GM21526 (cell line): ENCODE measurements around the gene TEX29.

ENCODE experiments used
- ATAC-seq: cut with Tn5 transposase; IDR thresholded peaks from one replicate; pipeline ENCODE4 v1.9.1; 2021; ENCODE audit warnings: moderate library complexity; ENCODE audit not compliant: unreplicated experiment, low FRiP score

The TEX29 gene

DNA sequence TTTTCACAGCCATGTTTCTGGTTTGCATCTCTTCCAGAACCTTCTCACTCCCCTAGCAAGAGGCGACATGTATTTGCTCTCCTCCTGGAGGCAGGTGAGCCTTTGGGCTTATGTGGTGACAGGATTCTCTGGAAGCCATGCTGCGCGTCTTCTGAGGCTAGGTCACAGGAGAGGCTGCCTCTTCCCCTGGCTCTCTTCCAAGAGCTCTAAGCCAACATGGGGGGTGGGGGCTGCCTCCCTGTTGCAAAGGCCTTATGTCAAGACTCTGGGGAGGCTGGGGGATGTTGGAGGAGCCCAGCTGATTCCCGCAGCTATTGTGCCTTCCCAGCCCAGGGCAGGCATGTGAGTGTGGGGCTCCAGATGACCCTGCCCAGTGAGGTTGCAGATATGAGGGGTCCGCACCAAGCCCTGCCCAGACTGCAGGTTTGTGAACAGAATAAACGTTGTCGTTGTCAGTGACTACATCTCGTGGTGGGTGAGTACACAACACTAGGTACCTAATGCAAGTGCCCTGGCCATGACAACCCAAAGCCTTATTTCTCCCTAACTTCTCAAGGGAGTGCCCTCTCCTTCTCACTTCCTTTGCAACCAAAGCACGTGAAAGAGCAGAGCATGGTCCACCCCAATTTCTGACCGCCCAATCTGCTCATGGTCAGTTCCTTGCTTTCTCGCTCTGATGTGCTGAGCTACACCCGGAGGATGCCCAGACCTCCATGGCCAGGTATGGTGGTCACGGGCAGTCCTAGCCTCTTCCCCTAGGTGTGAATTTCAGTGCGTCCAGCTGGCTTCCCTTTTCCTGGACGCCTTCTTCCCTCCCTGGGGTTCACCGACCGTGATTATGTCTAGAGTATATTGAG, 44.9 kb downstream of the TEX29 start:
- ATAC-seq, result no peak

DNA sequence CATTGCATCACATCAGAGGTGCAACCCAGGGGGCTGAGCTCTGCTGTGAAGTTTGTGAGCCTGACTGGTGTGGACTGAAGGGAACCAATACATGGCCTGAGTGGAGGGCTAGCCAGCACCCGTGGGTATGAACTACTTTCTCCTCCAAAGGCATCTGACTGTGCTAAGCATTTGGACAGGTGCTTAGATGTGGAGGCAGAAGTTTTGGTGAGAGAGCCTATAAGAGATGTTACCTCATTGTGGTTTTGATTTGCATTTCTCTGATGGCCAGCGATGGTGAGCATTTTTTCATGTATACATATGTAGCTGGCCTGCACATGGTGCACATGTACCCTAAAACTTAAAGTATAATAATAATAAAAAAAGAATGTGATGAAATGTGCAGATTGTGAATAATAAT, 46.9 kb downstream of the TEX29 start:
- no peak for ATAC-seq

DNA sequence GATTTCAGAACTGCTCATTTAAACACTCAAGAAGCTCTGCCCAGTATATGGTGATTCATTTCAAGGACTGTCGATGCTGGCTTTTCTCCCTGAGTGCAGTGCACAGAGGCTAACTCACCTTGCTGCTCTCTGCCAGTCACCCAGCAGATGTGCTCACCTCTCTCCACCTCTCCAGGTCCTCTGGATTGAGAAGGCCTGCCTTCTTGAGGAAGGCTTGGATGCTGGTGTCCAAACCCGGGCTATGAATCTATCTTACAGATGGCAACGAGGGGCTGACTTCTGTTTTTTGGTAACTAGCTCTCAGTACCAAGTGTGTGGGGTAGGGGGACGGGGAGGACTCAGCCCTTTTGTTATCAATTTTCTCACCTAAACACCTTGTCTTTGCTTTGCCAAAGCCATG, 47.6 kb downstream of the TEX29 start:
- ATAC-seq, result no peak

DNA sequence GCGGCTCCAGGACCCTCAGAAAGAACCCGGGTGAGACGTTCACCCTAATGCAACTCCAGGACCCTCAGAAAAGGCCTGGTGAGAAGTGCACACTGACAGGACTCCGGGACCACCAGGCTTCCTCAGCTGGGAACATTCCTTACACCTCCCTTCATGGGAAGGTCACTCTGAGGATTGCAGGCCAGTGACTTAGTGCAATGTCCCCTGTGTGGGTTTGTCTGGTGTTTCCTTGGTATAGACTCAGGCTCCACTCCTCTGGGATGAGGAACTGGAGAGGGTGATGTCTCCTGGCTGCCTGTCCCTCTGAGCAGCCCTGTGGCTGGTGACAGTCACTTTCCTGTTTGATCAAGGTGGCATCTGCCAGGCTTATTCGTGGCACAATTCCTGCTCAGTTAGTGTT, 49.7 kb downstream of the TEX29 start:
- ATAC-seq, result no peak

DNA sequence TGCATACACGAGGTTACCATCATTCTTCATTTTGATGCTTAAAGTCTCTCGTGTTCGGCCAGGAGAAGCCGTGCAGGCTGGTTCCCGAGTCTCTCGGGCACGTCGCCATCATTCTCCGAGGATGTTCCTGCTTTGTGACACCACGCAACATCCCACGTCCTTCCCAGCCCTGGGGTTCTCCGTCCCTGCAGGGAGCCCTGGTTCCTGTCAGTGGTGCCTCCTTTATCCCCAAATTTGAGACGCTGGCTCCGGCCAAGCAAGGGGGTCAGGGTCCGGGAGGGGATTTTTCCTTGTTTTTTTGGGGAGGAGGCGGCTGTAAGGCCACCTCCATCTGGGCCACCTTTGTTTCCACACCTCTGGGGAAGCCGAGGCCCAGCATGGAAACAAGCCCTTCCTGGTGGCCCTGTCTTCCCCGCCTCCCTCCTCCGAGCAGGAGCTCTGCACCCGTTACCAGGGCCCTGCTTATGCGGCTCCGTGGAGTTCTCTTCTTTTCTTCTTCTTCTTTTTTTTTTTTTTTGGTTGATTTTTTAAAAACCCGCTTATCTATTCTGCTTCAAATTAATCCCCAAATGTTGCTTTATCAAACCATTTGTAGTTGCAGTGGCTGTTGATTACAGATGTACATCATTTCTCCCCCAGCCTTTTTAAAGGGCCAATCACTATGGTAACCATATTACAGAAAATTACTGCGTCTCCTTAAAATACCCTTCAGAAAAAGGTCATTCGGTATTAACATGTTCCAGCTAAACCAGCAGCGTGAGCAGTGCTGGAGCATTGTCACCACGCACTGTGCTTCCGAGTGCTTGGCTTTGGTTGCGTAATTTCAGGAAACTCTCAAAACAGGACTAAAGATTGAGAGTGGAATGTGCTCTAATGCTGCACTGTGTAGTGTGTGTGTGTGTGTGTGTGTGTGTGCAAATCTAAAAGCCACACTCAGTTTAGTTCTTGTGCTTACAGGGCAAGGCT, 50.4 kb downstream of the TEX29 start:
- ATAC-seq, result no peak

DNA sequence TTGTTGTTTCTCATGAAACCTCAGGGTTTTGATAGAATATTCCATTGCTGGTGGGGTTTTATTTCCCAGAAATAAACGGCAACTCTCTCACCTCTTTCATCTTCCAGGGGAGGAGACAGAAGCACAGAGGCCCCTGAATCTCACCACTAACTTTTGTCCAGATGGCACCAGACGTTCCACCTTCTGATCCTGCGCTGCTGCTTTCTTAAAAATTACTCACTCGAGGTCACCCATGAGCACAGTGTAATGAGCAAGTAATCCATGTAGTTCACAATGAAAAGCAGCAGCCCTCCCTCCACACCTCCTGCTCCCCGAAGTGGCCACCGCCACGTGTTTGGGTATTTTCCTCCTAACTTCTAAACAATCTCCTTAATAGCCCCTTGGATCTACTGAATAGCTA, 51.3 kb downstream of the TEX29 start:
- ATAC-seq, result no peak

DNA sequence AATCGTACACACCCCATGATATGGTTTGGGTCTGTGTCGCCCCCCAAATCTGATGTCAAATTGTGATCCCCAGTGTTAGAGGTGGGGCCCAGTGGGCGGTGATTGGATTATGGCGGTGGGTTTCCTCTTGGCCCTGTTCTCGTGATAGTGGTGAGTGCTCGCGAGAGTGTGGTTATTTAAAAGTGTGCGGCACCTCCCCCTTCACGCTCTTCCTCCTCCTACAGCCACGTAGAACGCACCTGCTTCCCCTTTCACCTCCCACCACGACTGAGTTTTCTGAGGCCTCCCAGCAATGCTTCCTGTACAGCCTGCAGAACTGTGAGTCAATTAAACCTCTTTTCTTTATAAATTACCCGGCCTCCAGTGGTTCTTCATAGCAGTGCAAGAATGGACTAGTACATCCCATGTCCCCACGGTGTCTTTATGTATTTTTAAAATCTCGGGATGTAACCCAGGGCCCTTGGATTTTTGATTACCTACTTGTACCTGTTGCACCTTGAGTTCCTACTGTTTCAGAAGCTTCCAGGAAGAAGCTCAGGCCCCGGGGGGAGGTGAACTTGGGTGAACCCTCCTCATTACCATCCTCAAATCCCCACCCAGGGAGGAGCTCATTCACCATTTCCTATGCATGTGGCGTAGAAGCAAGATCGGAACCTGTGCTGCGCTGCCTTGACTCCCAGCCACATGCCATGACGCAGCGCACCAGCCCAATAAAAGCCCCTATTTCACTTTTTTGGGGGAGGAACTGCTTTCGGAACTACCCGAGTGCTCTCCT, 52.4 kb downstream of the TEX29 start:
- no peak for ATAC-seq

DNA sequence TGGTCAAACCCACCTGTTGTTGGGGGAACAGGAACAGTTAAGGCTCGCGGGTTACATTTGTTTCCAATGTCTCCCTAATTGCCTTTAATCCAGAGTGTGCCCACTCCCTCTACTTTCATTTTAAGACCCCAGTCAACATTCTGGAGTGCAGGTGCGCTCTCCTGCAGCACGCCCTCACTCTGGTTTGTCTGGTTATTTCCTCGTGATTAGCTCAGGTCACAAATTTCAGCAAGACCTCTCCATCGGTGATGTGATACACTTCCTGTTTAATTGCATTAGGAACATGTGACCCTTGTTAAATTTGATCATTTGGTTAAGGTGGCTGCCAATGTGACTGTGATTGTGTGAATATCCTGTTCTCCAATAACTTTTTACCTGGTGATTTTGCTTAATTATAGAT, 53.0 kb downstream of the TEX29 start:
- no peak for ATAC-seq

DNA sequence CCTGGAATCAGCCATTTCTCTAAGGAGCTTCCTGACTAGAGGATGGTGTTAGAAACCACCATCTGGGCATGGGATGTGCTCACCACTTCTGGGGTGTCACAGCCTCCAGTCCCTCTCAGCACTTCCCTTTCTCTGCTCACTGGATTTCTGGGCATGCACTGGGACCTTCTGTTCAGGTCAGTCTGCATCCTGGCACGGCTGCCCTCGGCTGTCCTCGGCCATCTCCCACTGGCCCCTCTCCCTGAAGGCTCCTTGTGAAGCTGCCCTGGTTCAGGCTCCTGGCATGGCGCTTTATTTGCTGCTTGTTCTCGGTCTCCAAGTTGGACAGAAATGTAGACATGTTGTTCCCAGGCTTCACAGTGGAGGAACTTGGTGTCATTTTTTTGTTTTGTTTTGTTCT, 60.0 kb downstream of the TEX29 start:
- ATAC-seq, result no peak

DNA sequence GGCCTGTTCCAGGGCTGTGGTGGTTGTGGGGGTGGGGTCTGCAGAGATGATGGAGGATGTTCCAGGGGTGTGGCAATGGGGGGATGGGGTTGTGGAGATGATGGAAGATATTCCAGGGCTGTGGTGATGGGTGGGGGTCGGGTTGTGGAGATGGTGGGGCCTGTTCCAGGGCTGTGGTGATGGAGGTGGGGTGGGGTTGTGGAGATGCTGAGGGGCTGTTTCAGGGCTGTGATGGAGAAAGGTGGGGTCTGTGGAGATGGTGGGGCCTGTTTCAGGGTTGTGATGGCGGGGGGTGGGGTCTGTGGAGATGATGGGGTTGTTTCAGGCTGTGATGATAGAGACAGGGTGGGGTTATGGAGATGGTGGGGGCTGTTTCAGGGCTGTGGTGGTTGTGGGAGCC, 62.0 kb downstream of the TEX29 start:
- ATAC-seq, result no peak

DNA sequence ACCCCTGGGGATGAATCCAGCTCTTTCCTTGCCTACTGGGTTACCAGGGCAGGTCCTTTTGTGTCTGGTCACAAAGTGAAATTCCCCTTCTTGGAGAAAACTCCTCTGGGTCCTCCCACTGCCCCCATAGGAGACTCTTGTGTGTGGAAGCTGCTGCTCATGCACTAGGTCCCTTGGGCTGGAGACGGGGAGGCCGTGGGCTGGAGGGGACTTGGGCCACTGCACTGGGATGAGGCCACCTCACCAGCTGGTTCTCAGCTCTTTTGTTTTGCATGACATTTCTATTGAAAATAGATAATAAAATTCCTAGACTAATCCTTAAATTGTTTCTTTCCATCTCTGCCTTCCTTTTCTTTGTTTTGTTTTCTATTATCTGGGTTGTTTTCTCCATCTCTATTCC, 62.4 kb downstream of the TEX29 start:
- ATAC-seq, result no peak

DNA sequence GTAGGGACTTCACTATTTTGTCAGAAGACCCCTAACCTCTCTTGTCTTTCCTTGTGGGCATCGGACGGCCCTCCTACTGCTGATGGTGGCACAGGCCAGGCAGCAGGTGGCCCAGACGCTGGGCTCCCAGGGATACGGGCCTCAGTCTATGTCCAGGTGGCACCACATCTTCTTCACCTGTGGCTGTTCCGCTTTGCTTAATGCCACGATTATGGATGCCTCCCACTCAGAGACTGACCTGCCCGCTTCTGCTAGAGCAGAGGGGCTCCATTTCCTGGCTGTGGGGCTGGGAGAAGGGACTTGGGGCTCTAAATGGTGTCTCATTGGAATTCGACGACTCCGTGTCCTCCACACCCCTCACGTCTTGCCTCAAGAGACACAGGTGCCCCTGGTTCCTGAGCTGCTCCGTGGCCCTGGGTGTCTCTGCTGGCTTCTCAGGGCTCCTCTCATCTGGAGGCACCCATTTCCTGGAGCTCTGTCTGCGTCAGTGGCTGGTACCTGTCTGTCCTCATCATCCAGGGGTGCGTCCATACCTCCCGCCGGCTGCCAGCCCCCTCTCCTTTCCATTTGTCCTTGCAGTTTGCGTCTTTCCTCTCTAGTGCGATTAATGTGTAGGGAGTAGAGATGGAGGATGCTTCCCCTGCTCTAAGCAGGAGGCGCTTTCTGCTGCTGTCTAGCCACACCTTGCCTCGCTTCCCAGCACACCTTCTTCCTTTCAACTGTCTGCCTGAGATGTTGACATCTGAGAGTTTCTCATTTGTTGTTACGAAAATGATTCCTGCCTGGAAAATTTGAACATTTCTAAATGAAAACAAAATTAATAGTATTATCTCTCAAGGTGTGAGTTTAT, 63.4 kb downstream of the TEX29 start:
- no peak for ATAC-seq

DNA sequence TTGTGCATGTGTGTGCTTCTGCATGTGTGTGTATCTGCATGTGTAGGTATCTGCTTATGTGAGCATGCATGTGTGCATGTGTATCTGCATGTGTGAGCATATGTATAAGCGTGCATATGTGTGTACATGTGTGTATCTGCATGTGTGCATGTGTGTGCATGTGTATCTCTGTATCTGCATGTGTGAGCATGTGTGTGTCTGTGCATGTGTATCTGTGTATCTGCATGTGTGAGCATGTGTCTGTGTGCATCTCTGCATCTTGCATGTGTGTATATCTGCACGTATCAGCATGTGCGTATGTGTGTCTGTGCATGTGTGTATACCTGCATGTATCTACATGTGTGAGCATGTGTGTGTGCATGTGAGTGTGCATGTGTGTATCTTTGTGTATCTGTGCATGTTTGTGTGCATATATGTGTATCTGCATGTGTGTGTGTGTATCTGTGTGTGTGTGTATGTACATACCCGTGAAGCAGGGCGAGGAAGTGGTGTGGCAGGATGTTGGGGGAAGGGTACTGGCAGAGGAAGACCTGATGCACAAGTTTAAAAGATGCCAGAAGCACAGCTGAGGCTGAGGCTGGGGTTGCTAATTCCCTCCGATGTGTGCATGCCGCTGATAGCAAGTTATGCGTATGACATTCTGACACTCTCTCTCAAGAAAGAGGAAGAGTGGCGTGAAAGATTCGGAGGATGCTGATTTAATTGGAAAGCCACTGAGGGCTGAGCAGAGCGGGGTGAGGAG, 64.2 kb downstream of the TEX29 start:
- ATAC-seq, result no peak

DNA sequence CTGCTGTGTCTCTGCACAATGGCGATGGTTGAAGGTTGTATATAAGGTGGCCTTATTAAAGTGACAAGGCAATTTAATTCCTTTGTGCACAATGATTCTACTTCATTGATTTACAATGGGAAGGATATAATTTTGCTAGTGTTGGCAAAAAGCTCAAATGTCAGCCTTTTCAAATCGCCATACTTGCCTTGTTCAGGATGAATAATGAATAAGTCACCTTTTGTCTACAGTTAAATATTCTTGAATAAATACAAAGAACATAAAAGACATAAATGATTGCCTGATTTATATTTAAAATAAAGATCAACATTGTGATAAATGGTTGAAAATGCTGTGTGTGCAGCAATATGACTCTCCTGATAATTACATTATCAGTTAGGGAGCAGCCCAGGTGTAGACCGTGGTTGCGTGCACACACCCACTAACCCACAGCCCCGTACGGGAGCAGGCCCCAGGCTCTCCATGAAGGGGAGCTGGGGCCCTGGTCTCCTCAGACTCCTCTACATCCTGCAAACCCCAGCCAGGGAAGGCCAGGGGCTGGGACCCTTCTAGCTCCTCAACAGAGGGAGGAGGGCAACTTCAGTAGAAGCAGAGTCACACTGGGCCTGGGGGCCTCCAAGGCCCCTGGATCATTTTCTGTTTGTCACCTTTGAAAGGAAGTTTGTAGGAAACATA, 64.9 kb downstream of the TEX29 start:
- ATAC-seq, result no peak

DNA sequence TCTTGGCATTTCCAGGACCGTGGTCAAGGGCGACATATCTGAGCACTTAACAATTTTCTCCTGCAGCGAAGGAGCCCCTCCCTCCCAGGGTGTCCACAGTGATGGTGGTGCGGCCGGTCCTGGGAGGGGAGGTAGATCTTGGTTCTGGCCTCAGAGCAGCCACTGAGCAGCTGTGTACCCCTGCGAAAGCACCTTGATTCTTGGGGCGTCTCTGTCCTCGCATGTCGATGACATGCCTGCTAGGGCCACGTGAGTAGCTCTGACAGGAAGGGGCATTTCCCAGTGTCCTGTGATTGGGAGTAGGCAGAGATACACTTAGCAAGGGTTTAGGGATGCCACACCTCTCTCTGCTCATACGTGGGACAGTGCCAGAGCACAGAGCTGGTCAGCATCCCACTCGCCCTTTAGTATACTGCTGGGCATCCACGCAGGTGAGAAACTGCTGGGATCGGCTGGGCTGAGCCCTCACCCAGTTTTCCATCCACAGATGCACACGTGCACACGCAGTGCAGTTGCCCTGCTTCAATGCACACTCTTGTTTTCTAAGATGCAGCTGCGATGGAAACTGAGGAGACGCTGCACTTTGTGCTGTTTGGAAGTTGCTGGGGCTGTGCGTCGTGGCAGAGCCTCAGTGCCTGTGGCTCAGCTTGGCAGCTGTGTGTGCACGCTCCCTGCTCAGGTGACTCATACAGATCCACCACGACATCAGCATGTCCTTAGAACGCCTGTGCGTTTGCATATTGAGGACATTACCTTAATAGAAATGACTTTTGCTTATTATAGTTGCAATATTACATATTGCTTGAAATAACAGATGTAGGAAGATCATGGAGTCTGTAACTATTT, 66.8 kb downstream of the TEX29 start:
- no peak for ATAC-seq

DNA sequence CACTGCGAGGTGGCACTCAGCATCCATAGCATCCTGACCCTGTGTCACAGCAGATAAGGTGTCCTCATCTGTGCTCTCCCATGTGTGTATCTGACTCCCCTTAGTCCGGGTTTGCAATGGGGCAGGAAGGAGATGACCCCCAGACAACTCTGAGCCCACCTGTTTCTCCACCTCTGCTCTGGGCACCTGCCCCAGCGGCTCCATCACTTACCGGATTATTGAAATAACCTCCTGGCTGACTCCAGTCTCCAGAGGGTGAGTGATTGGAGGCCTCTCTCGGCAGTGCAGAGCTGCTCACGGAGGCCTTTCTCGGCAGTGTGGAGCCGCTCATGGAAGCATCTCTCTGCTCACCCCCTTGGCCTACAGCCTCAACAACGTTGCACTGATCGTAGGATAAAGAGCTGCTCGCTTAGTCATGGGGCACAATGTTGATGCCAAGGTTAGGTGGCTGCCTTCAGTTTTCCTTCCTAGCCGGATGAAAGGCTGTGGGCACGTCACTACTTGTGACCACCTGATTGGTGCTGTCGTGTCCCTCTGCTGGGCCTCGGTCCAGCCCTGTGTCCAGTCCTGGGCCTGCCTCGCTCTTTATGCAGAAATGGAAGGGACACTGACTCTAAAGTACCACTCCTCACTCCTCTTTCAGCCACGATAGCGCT, 67.6 kb downstream of the TEX29 start:
- ATAC-seq, result no peak

DNA sequence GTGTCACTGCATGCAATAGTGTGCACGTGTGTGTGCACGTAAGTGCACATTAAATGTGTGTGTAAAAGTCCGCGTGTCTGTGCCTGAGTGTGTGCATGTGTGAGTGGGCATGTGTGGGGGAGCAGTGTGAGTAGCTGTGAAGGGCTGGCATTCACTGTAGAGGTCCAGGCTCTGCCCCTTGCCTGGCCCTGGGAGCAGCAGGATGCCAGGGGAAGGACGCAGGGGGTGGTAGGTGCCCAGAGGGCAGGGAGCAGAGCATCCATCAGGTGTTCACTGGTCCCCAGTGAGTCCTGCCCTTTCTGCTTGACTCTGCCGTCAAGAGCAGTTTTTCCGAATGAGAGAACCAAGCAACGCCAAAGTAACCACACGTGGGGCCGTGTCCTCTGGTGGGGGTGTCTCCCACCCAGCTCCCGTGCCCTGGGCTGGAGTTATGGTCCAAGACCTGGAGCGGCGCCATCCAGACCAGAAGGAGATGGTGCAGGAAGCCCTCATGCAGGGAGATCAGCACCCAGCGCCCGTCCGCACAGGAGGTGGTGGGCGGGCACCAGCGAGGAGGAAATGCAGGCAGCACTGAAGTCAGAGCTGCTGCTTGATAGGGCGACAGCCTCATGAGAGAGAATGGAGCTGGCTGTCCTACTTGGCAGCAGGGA, 68.5 kb downstream of the TEX29 start:
- no peak for ATAC-seq
